ENCODE results near the gene SCART1. TPM values are rescaled to one million over a fixed set of nuclear protein-coding genes. Genes with fewer than 3 reads are reported as not detected.

Gene SCART1
- total and polyA plus RNA-seq, 2 donors (not counting 3 experiments of a cell fraction or from before 2014, with no cell fraction given) = 0.90 to 1.0 TPM

DNA sequence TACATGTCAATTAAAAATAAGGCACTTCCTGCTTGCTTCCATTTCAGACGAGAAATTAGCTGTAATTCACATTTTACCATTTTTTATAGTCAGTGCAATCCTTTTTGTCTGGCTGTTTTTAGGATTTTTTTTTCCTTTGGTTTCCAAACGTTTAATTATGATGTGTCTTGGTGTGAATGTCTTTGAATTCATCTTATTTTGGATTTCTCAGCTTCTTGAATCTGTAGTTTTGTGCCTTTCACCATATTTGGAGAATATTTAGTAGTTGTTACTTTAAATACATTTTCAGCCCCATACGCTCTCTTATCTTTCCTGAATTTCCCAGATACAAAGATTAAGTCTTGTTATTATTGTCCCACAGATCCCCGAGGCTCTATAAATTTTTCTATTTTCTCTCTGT is 2.4 kb upstream of the SCART1 start:
- no peak for FAIRE-seq

More for the DNA sequence above, 2.4 kb upstream of the SCART1 start:
- Histone ChIP-seq H3K9ac (replicated peaks; ENCODE audit: extremely low read depth, insufficient read depth, low read length) (no peak overlapping the region), H3K4me1 (ENCODE audit: control insufficient read depth, extremely low read depth, insufficient read depth, low read length) (no peaks in the 10 kb centered on the region), H3K4me3 (replicated peaks in 1 of 3; ENCODE audit: insufficient read depth in 1 of 3, low read depth in 1 of 3, low read length in 3 of 3) (no peak overlapping the region), H3K27me3 (ENCODE audit: control insufficient read depth in 2 of 2, insufficient read depth in 2 of 2, low read length in 2 of 2) (no peaks in the 10 kb centered on the region), H3K9me1 (replicated peaks; ENCODE audit: control insufficient read depth, extremely low read depth, insufficient read depth, low read length) (no peaks in the 10 kb centered on the region), H4K20me1 (replicated peaks; ENCODE audit: control insufficient read depth, extremely low read depth, insufficient read depth, low read length) (no peaks in the 10 kb centered on the region), H3K36me3 (ENCODE audit: control insufficient read depth in 2 of 2, extremely low read depth in 1 of 2, insufficient read depth in 2 of 2, low read length in 2 of 2) (no peaks in the 10 kb centered on the region), H3K9me3 (replicated peaks; ENCODE audit: control insufficient read depth, insufficient read depth, low read length) (no peaks in the 10 kb centered on the region), H3K27ac (ENCODE audit: insufficient read depth, low read depth, low read length) (no peak overlapping the region), H3K79me2 (ENCODE audit: control insufficient read depth, insufficient read depth, low read length) (no peaks in the 10 kb centered on the region), H2AFZ (ENCODE audit: low read depth, low read length) (no peak overlapping the region), H3K4me2 (ENCODE audit: insufficient read depth, low read length) (no peak overlapping the region)
- no peak for TF ChIP-seq GATA2 (IDR thresholded peaks at IDR 0.05; ENCODE audit: insufficient read depth, insufficient read length, low read depth, low read length)
- no peak for TF ChIP-seq FOS (IDR thresholded peaks at IDR 0.05; ENCODE audit: borderline replicate concordance, insufficient read depth, low read length)
- no peak for TF ChIP-seq EZH2 (IDR thresholded peaks at IDR 0.05; ENCODE audit: borderline replicate concordance, low read depth, low read length, severe bottlenecking)
- no peak for TF ChIP-seq POLR2AphosphoS5 (IDR thresholded peaks at IDR 0.05; ENCODE audit: insufficient read depth, low read depth, low read length)
- TF ChIP-seq, protein P1, sequence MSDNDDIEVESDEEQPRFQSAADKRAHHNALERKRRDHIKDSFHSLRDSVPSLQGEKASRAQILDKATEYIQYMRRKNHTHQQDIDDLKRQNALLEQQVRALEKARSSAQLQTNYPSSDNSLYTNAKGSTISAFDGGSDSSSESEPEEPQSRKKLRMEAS (IDR thresholded peaks at IDR 0.05; ENCODE audit: insufficient read depth, insufficient read length) = no peak
- TF ChIP-seq, protein P2, sequence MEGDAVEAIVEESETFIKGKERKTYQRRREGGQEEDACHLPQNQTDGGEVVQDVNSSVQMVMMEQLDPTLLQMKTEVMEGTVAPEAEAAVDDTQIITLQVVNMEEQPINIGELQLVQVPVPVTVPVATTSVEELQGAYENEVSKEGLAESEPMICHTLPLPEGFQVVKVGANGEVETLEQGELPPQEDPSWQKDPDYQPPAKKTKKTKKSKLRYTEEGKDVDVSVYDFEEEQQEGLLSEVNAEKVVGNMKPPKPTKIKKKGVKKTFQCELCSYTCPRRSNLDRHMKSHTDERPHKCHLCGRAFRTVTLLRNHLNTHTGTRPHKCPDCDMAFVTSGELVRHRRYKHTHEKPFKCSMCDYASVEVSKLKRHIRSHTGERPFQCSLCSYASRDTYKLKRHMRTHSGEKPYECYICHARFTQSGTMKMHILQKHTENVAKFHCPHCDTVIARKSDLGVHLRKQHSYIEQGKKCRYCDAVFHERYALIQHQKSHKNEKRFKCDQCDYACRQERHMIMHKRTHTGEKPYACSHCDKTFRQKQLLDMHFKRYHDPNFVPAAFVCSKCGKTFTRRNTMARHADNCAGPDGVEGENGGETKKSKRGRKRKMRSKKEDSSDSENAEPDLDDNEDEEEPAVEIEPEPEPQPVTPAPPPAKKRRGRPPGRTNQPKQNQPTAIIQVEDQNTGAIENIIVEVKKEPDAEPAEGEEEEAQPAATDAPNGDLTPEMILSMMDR (IDR thresholded peaks at IDR 0.05; ENCODE audit: extremely low read depth in 1 of 2, insufficient read depth in 1 of 2, low read depth in 1 of 2, low read length in 2 of 2) = no peak
- no peak for TF ChIP-seq POLR2A (IDR thresholded peaks at IDR 0.05; ENCODE audit: low read depth, low read length)
- TF ChIP-seq MYC (IDR thresholded peaks at IDR 0.05; ENCODE audit: low read depth, low read length) = no peak
- no peak for TF ChIP-seq JUN (IDR thresholded peaks at IDR 0.05; ENCODE audit: borderline replicate concordance, insufficient read depth, insufficient read length, low read depth)
- BruUV-seq (replicated peaks) = no TSS peak
- dilution Hi-C loops (cut with MboI; ENCODE audit: extremely low pct_ligation_motif_present, low sequenced_read_pairs) (no loop called here), intact Hi-C loops (cut with micrococcal nuclease) (no loop called here)
- no peak for DNase-seq (ENCODE audit: low read depth, low spot score)
- ChIA-PET POLR2A (no interaction called here), CTCF (no interaction called here)
